Smooth muscle cell (in vitro differentiated cells): ENCODE measurements around the gene CCDC47. TPM values are rescaled to one million over a fixed set of nuclear protein-coding genes. Genes with fewer than 3 reads are reported as not detected.

Source experiments
- DNase-seq: peaks from one replicate; lab custom pipeline; 2025; ENCODE audit not compliant: unreplicated experiment; lab: John Stamatoyannopoulos, UW
- H2AFZ ChIP-seq: fragments of 200-600 bp; sonication (generic); 2 replicates; pipeline ENCODE4 v1.6.0; 2016; ENCODE audit warnings: antibody characterized with exemption, low read depth, mild to moderate bottlenecking
- H3F3A ChIP-seq: fragments of 200-600 bp; sonication (generic); 2 replicates; pipeline ENCODE4 v1.6.0; 2017; ENCODE audit warnings: antibody characterized with exemption, low read depth
- H3K27ac ChIP-seq: fragments of 200-600 bp; sonication (generic); 2 replicates; pipeline ENCODE4 v1.5.1; 2016; ENCODE audit warnings: low read depth, mild to moderate bottlenecking
- H3K27me3 ChIP-seq: fragments of 200-600 bp; sonication (generic); 2 replicates; pipeline ENCODE4 v1.6.1; 2016; ENCODE audit warnings: low read depth, mild to moderate bottlenecking
- H3K36me3 ChIP-seq: fragments of 200-600 bp; sonication (generic); 2 replicates; pipeline ENCODE4 v1.5.1; 2016; ENCODE audit warnings: low read depth
- H3K4me1 ChIP-seq: fragments of 200-600 bp; sonication (generic); 2 replicates; pipeline ENCODE4 v1.5.1; 2016; ENCODE audit warnings: low read depth
- H3K4me2 ChIP-seq: fragments of 200-600 bp; sonication (generic); 2 replicates; pipeline ENCODE4 v1.6.0; 2016; ENCODE audit warnings: mild to moderate bottlenecking
- H3K4me3 ChIP-seq: fragments of 200-600 bp; sonication (generic); 2 replicates; pipeline ENCODE4 v1.5.1; 2016; ENCODE audit warnings: mild to moderate bottlenecking
- H3K79me2 ChIP-seq: fragments of 200-600 bp; sonication (generic); 2 replicates; pipeline ENCODE4 v1.6.0; 2016; ENCODE audit warnings: low read depth, mild to moderate bottlenecking
- H3K9ac ChIP-seq: fragments of 200-600 bp; sonication (generic); 2 replicates; pipeline ENCODE4 v1.6.0; 2016; ENCODE audit warnings: low read depth
- H3K9me3 ChIP-seq: fragments of 200-600 bp; sonication (generic); replicated peaks from 2 replicates; pipeline ENCODE4 v1.5.1; 2016; ENCODE audit warnings: low read depth
- H4K20me1 ChIP-seq: fragments of 200-600 bp; sonication (generic); 2 replicates; pipeline ENCODE4 v1.6.0; 2016; ENCODE audit warnings: low read depth
- WGBS: methylation state at CpG from one replicate; pipeline ENCODE4 v1.1.7; 2016; ENCODE audit warnings: low lambda C conversion rate; 5-methylcytosine and 5-hydroxymethylcytosine counted together
- polyA plus RNA-seq: library from polyadenylated mRNA; unstranded; fragments of >200 nt; fragmentation: Nextera tagmentation; extraction: Ambion mirVana; gene quantifications from 2 replicates; pipeline ENCODE4 v1.2.1, GENCODE V29; 2016
- total RNA-seq: library from RNA; depleted of rRNA; stranded (reverse); fragments of >200 nt; gene quantifications from 2 replicates; pipeline ENCODE4 v1.2.3, GENCODE V29; 2014
- TF ChIP-seq, protein P1 (sequence below): fragments of 200-600 bp; sonication (generic); IDR thresholded peaks from 2 replicates; pipeline ENCODE4 v1.5.1; 2017; ENCODE audit warnings: borderline replicate concordance, mild to moderate bottlenecking, antibody characterized with exemption; ENCODE audit not compliant: insufficient read depth, poor library complexity, severe bottlenecking

The CCDC47 gene
- total and polyA plus RNA-seq, 2 experiments from 2014 or later = 47.7 to 63.4 TPM

DNA sequence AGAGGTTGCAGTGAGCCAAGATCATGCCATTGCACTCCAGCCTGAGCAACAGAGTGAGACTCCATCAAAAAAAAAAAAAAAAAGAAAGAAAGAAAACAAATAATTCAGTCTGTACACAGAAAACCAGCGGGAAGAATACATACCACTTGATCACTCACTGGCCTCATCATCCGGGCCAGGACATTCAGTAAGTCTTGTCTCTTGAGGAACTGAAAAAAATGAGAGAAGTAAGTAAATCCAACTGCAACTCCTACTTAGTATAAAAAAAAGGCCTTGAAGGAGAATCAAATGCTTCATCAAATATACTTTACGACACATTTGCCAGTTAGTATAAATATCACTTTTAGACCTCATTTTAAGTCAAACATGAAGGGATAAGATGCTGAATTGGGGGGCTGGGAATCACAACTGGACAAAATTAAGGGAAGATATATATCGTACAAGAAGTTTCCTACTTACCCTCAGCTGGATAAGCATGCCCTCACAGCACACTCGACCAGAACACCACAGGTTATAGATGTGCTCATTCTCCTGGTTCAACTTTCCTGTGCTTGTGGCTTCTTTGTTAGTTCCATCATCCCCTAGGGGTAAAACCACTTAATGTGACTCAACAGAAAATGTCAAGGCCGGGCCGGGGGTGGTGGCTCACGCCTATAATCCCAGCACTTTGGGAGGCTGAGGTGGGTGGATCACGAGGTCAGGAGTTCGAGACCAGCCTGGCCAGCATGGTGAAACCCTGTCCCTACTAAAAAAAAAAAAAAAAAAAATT is 12.4 kb downstream of the CCDC47 start:
- H3K4me2 ChIP-seq = no peak overlapping the region
- H3K4me3 ChIP-seq = no peak overlapping the region
- no peaks in the 10 kb centered on the region for H3F3A ChIP-seq
- H4K20me1 ChIP-seq = peaks cover 18% of the 10 kb centered on the region
- no peaks in the 10 kb centered on the region for H3K27me3 ChIP-seq
- no peaks in the 10 kb centered on the region for H3K9me3 ChIP-seq
- 88% methylated on average over 10 of the region's 10 CpGs for WGBS
- TF ChIP-seq, protein P1, sequence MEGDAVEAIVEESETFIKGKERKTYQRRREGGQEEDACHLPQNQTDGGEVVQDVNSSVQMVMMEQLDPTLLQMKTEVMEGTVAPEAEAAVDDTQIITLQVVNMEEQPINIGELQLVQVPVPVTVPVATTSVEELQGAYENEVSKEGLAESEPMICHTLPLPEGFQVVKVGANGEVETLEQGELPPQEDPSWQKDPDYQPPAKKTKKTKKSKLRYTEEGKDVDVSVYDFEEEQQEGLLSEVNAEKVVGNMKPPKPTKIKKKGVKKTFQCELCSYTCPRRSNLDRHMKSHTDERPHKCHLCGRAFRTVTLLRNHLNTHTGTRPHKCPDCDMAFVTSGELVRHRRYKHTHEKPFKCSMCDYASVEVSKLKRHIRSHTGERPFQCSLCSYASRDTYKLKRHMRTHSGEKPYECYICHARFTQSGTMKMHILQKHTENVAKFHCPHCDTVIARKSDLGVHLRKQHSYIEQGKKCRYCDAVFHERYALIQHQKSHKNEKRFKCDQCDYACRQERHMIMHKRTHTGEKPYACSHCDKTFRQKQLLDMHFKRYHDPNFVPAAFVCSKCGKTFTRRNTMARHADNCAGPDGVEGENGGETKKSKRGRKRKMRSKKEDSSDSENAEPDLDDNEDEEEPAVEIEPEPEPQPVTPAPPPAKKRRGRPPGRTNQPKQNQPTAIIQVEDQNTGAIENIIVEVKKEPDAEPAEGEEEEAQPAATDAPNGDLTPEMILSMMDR = no peak
- H3K27ac ChIP-seq = no peak overlapping the region
- H3K9ac ChIP-seq = no peak overlapping the region
- DNase-seq = no peak
- peaks cover 16% of the 10 kb centered on the region for H3K36me3 ChIP-seq
- H3K79me2 ChIP-seq = peaks cover 10% of the 10 kb centered on the region
- no peak overlapping the region for H2AFZ ChIP-seq
- no peaks in the 10 kb centered on the region for H3K4me1 ChIP-seq

DNA sequence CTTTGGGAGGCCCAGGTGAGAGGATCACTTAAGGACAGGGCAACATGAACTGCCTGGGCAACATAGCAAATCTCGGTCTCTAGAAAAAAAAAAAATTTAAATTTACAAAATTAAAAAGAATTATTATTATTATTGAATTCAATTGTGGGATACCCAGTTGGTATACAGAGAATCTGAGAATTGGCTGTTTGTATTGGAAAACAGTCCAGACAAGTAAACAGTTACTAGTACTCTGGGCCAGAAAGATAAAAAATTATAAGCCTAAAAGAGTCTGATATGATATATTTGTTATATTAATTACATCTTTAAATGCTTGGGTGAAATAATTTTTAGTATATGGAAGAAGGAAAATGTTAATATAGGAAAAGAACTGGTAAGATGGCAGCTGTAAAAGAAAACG is 15.0 kb downstream of the CCDC47 start:
- peaks cover 17% of the 10 kb centered on the region for H3K36me3 ChIP-seq
- no peaks in the 10 kb centered on the region for H3K79me2 ChIP-seq
- WGBS = 91% methylated on average over 2 of the region's 2 CpGs

DNA sequence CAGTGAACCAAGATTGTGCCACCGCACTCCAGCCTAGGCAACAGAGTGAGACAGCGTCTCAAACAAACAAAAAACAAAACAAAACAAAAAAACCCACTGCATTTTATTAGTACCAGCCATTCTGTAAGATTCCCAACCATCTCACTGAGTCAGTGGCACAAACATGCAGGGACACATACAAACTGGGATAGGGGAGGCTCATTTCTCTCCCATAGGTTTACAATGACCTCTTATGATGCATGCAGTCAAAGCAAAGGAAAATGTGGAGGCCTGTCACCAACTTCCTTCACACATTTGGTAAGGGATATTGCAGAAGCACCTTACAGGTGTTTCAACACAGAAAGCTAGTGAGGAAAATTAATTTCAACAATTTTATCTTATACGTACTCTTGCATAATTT is 19.4 kb downstream of the CCDC47 start:
- Histone ChIP-seq H3K36me3 (peaks cover 25% of the 10 kb centered on the region), H3K4me1 (no peaks in the 10 kb centered on the region), H3K9ac (no peak overlapping the region), H3F3A (no peaks in the 10 kb centered on the region), H4K20me1 (no peaks in the 10 kb centered on the region), H3K79me2 (no peaks in the 10 kb centered on the region), H2AFZ (no peak overlapping the region), H3K4me2 (no peak overlapping the region), H3K4me3 (no peak overlapping the region), H3K27me3 (no peaks in the 10 kb centered on the region), H3K9me3 (no peaks in the 10 kb centered on the region), H3K27ac (no peak overlapping the region)
- no peak for DNase-seq
- TF ChIP-seq, protein P1 = no peak
- 98% methylated on average over 3 of the region's 3 CpGs for WGBS

More for the DNA sequence above, 15.0 kb downstream of the CCDC47 start:
- no peak overlapping the region for H3K4me2 ChIP-seq
- H2AFZ ChIP-seq = no peak overlapping the region
- H3K9ac ChIP-seq = no peak overlapping the region
- TF ChIP-seq, protein P1 = no peak
- H3K4me1 ChIP-seq = no peaks in the 10 kb centered on the region
- no peaks in the 10 kb centered on the region for H3K9me3 ChIP-seq
- H4K20me1 ChIP-seq = peaks cover 7% of the 10 kb centered on the region
- H3F3A ChIP-seq = no peaks in the 10 kb centered on the region
- H3K27me3 ChIP-seq = no peaks in the 10 kb centered on the region
- H3K4me3 ChIP-seq = no peak overlapping the region
- DNase-seq = no peak
- no peak overlapping the region for H3K27ac ChIP-seq

DNA sequence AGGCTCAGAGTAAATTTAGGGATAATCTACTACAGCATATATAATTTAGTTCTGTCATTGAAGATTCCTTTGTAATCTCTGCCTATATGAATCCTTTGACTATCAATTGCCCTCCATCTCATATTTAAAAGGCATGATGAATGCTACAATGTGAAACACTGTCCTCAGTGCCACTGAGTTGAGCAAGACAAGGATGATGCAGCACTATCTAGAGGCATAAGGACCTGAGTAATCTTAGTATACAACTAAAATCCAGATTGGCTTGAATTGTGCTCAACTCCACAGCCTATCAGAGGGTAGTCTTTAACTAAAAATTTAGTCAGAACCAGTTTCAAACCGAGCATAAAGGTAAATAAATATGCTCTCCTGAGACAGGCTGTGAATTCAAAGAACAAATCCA is 20.2 kb downstream of the CCDC47 start:
- Histone ChIP-seq H3K9me3 (no peaks in the 10 kb centered on the region), H3K36me3 (peaks cover 25% of the 10 kb centered on the region), H4K20me1 (no peaks in the 10 kb centered on the region), H2AFZ (no peak overlapping the region), H3K79me2 (no peaks in the 10 kb centered on the region), H3K4me3 (no peak overlapping the region), H3K4me2 (no peak overlapping the region), H3K27me3 (no peaks in the 10 kb centered on the region), H3K4me1 (no peaks in the 10 kb centered on the region), H3K27ac (no peak overlapping the region), H3K9ac (no peak overlapping the region), H3F3A (no peaks in the 10 kb centered on the region)
- WGBS = 96% methylated on average over 1 of the region's 1 CpG
- DNase-seq = no peak
- TF ChIP-seq, protein P1 = no peak
